Measurements from ENCODE around the gene PTPRO.

The PTPRO gene

DNA sequence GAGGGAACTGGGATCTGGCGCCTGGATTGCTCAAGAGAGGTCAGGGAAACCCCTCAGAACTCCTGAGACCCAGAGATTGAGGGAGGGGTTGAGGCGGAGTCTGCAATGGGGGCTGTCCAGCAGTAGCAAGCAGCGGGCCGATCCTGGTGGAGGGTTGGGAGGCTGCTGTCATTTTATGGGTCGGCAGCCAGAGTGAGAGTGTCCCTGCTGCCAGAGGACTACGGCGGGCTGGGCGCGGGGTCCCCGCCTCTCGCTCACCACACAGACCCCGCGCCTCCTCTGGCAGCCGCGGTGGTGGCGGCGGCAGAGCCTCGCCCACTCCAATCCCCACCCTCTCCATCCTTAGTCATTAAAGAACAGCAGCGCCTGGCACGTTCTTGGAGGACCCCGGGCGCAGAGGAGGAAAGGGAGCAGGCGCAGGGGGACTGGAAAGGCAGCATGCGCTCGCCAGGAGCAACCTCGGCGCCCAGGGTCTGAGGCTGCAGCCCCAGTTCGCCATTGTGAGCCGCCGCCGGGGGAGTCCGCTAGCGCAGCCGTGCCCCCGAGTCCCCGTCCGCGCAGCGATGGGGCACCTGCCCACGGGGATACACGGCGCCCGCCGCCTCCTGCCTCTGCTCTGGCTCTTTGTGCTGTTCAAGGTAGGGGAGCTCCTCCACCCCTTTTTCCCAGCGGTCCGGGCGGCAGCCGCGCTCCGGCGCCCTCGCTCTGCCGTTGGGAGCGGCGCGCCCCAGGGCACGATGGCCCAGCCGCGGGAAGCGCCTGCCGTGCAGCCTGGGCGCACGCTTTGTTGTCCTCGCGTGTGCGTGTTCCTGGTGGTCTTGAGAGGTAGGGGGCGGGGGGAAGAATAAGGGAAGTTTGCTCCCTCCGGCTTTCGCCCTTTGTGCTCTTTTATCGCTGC, at the start of gene PTPRO:
TSS of gene PTPRO (plus strand) at position 345 of the 898 bp plus-strand sequence.
- TF ChIP-seq POLR2A (IDR thresholded peaks at IDR 0.05; ENCODE audit: low read length), result no peak
- no peak for TF ChIP-seq GATA1 (IDR thresholded peaks at IDR 0.05; ENCODE audit: low read depth, low read length)
- DNase-seq, result no peak

DNA sequence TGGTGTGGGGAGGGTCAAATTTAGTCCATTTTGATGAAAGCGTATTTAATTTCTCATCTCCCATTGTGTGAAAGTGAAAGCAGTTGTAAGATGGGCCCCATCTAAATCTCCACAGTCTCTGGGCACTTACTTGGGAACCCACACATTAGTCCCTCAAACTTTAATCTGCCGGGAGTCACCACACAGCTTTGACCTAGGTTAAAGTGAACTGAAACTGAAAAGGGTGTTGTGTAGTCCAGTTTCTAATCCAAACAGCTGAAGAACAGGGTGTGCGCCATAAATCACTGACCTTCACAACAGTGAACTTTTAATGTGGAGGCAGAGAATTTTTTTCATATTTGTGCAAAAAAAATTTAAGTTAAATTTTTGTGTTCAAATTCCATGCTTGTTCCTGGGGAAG, 48.4 kb upstream of the PTPRO start:
- DNase-seq, result no peak
- TF ChIP-seq POLR2A (IDR thresholded peaks at IDR 0.05; ENCODE audit: low read length) (no peak), GATA1 (IDR thresholded peaks at IDR 0.05; ENCODE audit: low read depth, low read length) (no peak)

GRCh38 chr12:15274561-15274967, 47.7 kb upstream of the PTPRO start:
- TF ChIP-seq POLR2A (IDR thresholded peaks at IDR 0.05; ENCODE audit: low read length) (no peak), GATA1 (IDR thresholded peaks at IDR 0.05; ENCODE audit: low read depth, low read length) (no peak)
- DNase-seq, result no peak

DNA sequence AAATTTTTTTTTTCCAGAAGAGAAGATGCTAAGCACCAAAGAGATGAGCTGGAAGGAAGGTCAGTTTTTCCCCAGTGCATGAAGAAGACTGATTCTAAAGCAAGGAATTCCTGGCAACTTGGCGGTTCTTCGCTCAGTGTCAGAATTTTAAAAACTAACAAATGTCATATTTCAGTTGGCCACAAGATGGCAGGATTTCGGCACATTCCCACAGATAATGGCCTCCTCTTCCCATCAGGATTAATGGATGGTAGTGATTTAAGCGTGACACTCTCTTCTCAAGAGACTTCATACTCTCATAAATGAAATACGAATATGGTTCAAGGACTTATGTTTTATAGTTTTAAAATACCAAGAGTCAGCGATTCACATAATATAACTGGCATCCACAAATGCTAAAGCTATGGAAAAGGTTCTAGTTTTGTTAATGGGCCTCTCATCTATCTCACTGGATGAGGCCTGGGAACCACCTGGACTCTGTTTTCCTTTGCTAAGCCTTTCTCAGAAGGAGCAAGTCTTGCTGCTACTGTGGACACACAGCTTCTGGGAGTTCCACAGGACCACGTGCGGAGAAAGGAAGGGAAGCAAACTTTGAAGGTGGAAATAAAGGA, 46.1 kb upstream of the PTPRO start:
- DNase-seq, result peak; percentile 5 to 48
- no peak for TF ChIP-seq GATA1 (IDR thresholded peaks at IDR 0.05; ENCODE audit: low read depth, low read length)
- TF ChIP-seq POLR2A (IDR thresholded peaks at IDR 0.05; ENCODE audit: low read length), result no peak

DNA sequence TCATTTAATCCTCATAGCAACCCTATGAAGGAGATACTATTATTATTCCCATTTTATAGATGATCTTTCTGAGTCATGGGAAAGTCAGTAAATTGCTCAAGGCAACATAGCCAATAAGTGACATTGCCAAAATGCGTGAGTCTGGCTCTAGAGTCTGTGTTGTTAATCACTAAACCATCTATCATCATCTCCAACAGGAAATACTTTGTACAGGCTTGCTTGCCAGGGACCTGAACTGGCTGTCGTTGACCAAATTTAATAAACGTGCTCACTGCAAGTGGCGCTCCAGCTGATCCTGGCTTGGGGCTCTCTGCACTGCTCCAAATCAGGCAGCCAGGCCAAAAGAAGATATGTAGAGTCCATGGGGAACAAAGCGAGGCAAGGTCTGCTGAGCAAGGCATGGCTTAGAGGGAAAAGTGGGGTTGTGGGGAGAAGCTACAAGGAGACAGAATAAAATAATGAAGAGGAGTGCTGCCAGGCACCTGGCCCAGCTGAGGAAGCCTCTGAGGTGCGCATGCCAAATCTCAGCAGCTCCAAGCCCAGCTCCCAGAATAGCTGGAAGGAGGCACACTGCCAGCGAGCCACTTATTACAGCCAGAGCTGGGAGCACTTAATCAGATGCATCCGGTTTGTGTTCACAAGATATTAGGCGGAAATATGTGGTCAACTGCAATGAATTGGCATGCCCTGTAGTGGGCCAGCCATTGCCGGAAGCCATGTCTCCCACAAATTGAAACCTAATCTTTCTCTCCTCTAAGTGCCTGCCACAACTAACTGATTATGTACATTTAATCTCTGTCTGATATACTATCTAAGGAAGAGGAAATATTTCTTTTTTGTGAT, 43.3 kb upstream of the PTPRO start:
- no peak for TF ChIP-seq POLR2A (IDR thresholded peaks at IDR 0.05; ENCODE audit: low read length)
- no peak for TF ChIP-seq GATA1 (IDR thresholded peaks at IDR 0.05; ENCODE audit: low read depth, low read length)
- no peak for DNase-seq

DNA sequence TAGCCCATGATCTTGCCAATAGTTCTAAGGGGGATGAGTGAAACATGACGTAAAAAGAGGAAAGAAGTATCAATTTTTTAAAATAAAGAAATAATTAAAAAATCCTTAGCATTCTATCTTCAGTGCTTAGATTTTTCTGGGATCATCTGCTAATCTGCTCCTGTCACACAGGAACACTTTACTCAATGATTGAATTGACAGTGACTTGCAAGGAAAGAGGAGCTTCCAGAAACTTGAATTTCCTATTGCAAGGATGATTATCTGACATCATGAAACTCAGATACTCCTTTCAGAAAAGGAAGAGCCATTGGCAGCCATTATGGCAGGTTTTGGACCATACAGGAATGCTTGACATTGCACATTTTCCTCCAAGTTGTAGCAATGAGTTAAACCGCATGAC, 41.4 kb upstream of the PTPRO start:
- TF ChIP-seq POLR2A (IDR thresholded peaks at IDR 0.05; ENCODE audit: low read length) (no peak), GATA1 (IDR thresholded peaks at IDR 0.05; ENCODE audit: low read depth, low read length) (no peak)
- DNase-seq, result no peak

GRCh38 chr12:15289192-15289591, 33.1 kb upstream of the PTPRO start:
- TF ChIP-seq POLR2A (IDR thresholded peaks at IDR 0.05; ENCODE audit: low read length), result no peak
- TF ChIP-seq GATA1 (IDR thresholded peaks at IDR 0.05; ENCODE audit: low read depth, low read length), result no peak
- no peak for DNase-seq

- DNase-seq, result no peak
- TF ChIP-seq POLR2A (IDR thresholded peaks at IDR 0.05; ENCODE audit: low read length), result no peak
These were observed 28.6 kb upstream of the PTPRO start for GRCh38 chr12:15293731-15294130.

DNA sequence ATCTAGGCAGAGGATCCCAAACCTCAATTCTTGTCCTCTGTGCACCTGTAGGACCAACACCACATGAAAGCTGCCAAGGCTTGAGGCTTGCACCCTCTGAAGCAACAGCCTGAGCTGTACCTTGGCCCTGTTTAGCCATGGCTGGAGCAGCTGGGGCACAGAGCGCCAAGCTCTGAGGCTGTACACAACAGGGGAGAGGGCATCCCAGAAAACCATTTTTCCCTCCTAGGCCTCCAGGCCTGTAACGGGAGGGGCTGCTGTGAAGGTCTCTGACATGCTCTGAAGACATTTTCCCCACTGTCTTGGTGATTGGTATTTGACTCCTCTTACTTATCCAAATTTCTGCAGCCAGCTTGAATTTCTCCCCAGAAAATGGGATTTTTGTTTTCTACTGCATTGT, 22.4 kb upstream of the PTPRO start:
- no peak for TF ChIP-seq GATA1 (IDR thresholded peaks at IDR 0.05; ENCODE audit: low read depth, low read length)
- no peak for TF ChIP-seq POLR2A (IDR thresholded peaks at IDR 0.05; ENCODE audit: low read length)
- no peak for DNase-seq

GRCh38 chr12:15304296-15304695, 18.0 kb upstream of the PTPRO start:
- no peak for DNase-seq
- TF ChIP-seq GATA1 (IDR thresholded peaks at IDR 0.05; ENCODE audit: low read depth, low read length) (no peak), POLR2A (IDR thresholded peaks at IDR 0.05; ENCODE audit: low read length) (no peak)

DNA sequence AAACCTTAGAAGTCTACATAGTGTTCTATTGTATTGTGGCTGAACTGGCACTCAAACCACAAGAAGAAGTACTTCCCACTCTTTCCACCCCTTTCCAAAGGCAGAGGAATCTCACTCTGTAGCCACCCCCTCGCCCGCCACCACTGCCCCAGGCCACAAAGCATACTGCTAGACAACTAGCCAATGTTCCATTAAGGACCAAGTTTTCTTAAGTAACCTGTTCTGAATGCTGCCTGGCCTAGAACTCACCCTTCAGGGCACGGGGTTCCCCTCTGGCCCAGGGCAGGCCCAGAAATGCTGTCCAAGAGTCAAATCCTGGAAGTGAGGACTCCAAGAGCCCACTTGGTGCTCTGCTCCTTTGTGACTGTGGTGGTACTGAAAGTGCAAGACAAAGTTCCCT, 15.7 kb upstream of the PTPRO start:
- TF ChIP-seq GATA1 (IDR thresholded peaks at IDR 0.05; ENCODE audit: low read depth, low read length), result no peak
- no peak for TF ChIP-seq POLR2A (IDR thresholded peaks at IDR 0.05; ENCODE audit: low read length)
- no peak for DNase-seq

GRCh38 chr12:15307079-15307478, 15.2 kb upstream of the PTPRO start:
- TF ChIP-seq POLR2A (IDR thresholded peaks at IDR 0.05; ENCODE audit: low read length) (no peak), GATA1 (IDR thresholded peaks at IDR 0.05; ENCODE audit: low read depth, low read length) (no peak)
- DNase-seq, result no peak

DNA sequence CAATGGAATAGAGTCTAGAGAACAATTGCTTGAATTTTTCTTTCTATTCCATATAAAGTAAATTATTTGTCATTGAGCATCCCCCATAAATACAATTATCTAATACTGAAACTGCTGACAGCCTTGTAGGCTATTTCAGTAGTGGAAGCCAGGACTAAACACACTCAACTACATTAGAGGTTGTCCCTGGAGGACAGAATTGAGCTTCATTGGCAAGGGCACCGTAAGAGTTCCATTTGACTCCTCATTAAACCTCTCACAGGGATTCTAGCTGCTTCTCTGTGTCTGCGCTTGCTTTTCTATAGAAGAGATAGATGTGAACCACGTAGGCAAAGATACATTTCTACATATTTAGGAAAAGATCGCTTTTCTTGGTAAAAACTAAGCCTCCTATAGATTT, 3.5 kb upstream of the PTPRO start:
- TF ChIP-seq POLR2A (IDR thresholded peaks at IDR 0.05; ENCODE audit: low read length) (no peak), GATA1 (IDR thresholded peaks at IDR 0.05; ENCODE audit: low read depth, low read length) (no peak)
- DNase-seq, result no peak

DNA sequence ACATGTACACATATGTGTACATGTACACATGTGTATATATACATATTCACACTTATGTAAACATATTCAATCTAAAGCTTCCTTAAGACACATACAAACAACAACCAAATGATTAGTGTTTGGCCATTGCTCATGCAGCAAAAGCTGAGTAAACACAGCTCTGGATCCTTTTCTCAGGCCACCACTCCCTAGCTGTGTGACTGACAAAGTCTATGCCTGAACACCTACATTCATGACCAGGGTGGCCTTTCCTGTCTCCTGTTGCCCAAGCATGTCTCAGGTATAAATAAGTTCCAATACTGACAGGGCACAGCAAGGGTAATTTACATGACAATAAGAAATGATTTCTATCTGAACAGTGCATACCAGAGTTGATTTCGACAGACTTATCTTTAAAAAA, 1.4 kb upstream of the PTPRO start:
- DNase-seq, result no peak
- TF ChIP-seq GATA1 (IDR thresholded peaks at IDR 0.05; ENCODE audit: low read depth, low read length) (no peak), POLR2A (IDR thresholded peaks at IDR 0.05; ENCODE audit: low read length) (no peak)
